ENCODE results near the gene MFAP5.

MFAP5 gene, protein sequence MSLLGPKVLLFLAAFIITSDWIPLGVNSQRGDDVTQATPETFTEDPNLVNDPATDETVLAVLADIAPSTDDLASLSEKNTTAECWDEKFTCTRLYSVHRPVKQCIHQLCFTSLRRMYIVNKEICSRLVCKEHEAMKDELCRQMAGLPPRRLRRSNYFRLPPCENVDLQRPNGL

DNA sequence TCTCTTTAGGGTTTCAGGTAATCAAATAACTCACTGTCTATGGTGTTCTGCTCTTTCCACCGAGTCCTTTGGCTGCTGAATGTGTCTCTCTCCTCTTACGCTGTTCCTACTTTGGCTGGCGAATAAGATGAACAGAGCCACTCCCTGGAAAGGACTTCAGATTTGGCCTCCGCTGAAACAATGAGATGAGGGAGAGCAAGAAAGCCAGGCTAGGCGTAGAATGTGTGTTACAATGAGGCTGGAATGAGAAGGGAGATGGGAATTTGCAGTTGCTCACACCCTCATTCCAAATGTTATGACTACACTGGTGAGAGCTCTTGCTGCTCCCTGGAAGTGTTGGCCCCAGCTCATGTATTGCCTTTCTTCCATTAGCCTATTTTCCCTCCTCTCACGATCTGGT lies at the start of gene MFAP5:
MFAP5 (minus strand) TSS at position 234 of the 400 bp plus-strand sequence. CDS start 722 bp downstream, outside the sequence.
- DNase-seq, result no peak

DNA sequence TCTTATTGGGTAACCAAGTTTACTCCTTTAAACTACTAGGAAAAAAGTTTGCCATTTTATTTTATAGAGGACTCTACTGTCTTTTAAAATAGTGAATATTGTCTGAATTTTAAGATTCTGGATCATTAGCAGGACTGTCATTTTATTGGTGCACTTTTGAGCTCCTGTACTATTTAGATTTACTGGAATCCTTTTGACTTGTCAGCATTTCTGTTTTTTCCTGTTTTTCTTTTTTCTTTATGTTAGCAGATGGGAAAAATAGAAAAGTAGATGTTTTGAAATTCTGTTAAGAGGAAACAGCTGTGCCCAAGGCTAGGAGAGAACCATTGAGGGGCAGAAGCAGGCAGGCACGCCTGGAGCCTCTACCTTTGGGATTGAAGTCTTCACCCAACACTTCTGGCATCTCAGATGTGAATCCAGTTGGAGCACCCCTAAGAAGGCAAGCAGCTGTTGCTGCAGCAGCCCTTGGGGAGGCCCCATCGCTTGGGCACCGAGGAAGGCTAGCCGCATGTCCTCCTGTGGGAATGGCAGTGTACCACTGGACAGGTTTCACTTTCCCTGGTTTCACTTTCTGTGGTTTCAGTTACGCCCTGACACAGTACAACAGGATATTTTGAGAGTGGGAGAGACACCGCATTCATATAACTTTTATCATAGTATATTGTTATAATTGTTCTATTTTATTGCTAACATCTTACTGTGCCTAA lies 46.7 kb upstream of the MFAP5 start:
- peak; percentile 9 for DNase-seq

DNA sequence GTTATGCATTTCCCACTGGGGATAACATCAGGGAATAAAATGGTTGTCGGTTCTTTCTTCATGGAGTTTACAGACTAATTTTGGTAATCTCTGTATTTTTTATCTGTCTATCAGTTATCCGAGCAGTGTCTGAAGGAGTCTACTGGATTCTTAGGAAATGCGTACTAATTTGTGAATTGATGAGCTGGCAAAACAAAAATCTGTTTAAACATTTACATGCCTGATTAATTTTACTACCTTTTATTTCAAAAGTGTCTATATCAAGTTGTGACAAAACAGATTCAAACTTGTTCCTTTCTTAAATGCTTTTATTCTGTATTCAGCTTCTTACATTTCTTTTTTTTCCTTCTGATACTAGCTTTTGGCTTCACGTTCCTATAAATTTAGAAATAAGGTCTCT lies 39.5 kb upstream of the MFAP5 start:
- no peak for DNase-seq

DNA sequence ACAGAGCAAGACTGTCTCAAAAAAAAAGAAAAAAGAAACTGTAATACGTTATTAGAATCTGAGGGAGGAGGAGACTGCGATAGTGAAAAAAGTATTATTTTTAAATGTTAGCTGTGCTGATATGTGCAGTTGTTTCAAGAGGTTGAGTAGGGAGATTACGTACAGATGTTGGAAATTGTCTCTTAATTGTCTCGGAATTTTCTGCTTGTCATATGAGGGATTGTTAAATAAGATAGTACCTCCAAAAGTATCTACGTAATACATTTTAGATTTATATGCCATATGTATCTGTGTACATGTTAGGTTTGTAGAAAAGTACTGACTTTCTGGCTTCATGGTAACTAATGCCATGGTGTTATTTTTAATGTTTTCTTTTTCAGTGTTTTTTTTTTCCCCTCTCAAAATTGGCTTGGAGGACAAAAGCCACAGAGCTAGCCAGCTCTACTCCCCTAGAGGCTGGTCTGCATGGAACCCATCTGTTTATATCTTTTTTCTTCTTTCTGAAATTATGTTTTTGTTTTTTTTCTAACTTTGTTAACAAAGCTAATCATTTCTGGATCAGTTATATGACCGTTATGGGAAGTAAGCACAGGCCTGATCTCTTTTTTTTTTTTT lies 38.5 kb upstream of the MFAP5 start:
- no peak for DNase-seq

DNA sequence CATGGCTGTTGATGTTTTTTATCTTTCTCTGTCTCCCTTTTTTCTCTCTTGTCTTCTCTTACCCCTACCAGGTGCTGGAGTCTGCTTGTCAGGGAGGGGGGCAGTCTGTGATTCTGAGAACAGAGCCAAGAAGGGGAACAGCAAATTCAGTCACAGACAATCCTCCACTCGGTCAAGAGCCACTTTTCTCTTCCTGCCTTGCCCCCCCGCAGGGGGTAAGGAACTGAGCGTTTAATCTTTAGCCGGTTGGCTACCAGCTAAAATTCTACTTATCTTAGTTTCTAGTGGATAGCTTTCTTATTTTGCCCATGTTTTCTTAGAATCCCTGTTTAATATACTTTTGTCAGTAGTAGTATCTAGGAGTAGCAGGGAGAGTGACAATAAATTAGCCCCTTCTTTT lies 37.1 kb upstream of the MFAP5 start:
- DNase-seq, result no peak

DNA sequence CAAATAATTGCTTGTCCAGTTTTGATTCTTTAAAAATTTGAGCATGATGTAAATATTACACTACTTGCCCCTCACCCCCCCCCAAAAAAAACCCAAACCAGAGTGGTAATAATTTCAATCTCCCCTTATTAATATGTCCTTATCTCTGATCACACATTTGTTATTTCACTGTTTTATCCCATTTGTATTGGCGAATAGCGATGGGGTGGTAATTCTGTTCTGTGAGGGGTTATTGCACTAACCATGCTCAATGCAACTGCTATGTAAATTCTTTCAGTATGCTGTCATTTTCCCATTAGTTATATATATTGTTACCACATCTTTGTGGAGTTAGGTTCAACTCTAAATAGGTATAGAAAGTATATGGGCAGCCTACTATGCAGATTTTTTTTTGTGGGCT lies 36.3 kb upstream of the MFAP5 start:
- DNase-seq, result no peak

DNA sequence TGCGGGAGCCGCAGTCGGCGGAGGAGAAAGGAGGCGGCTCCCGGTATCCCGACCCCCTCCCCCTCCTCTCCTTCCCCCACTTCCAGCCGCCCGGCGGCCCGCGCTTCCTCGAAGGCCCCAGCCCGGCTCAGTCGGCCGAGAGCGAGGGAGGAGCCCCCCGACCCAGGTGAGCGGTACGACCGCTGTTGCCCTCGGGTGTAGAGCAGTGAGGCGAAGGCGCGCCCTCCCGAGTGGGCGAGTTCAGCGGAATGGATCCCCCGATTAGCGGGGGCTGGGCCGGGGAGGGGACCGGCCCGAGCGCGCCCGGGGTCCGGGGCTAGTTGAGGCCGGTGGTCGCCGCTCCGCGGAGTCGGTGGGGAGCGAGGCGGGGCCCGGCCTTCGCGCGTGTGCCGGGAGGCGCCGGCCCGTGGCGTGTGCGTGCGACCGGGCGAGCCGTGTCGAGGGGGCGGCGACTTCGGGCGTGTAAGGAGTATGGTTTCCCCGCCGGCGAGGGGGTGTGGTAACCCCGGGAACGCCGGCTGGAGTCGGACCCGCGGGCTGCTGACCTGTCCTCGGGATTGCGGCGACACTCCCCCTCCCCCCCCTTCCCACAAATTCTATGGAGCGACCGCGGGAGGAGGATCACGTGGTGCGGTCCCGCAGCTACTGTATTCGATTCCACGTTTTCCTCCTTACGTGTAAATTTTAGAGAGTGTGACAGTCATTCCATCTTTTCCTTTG lies 35.7 kb upstream of the MFAP5 start:
- DNase-seq, result no peak

DNA sequence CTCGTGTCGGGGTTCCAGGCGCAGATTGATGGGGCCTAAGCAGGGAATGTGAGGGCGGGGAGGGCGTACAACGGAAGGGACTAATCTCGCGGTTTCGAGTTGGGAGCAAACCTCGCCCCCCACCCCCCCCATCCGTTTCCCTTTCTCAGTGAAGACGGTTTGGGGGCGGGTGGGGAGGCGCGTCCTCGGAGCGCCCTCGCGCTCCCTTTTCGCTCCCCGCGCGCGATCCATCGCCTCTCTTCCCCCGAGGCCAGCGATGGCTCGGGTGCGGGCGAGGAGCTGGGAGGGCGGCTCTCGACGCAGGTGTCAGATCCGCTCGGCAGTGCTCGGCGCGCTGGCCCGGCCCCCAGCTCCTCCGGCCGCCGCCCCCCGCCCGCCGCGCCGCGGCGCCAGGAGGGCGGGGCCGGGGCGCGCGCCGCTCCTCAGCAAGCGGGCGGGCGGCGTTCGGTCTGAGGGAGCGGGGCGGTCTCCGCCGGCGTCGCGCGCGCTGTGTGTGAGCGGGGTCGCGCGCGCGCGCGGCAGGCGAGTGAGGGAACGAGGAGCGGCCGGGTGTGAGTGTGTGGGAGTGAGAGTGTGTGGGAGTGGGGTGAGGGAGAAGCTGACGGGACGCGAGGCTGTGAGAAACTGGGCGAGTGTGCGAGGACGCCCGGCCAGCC lies 35.0 kb upstream of the MFAP5 start, which contains the start of gene RIMKLB:
RIMKLB (plus strand) TSS at position 516 of the 656 bp plus-strand sequence. CDS start 15,876 bp downstream, outside the sequence.
- DNase-seq, result peak; percentile 43

DNA sequence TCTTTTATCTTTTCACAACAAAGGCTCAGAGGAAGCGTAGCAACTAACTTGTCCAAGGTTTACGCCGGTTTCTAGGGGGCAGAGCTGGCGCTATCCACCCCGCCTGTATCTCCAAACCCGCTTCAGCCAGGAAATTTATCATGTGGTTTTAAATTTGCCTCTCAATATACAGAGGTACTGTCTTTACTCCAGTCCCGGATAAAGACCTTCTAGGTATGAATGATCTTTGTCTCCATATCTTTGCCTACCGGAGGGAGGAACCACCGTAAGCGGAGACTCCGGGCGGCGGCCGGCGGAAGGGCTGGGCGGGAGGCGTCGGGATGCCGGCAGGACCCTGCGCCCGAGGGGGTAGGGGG lies 34.5 kb upstream of the MFAP5 start:
- no peak for DNase-seq

DNA sequence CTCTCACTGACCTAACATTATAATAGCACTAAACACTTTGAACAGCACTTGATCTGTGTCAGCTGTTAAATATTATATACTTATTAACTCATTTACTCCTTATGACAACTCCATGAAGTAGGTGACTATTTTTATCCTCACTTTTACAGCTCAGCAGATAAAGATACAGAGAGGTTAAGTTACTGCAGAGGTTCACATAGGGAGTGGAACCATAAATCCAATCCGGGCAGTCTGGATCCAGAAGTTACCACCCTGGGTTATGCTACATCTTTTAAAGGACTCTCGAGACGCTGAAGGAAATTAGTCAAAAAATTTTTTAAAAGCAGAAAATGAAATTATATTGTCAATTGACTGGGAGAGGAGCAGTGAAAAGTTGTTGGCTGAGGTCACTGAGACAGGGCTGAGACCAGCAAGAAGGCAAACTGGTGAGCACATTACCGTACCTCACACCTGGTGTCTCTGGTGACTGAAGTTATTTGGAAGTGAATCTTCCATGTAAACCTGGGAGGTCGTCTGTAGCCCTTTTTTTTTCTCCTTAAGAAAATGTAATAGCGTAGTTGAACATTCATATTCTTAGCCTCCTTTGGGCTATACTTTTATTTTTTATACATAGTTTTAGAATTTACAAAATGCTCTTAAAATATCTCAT lies 33.9 kb upstream of the MFAP5 start:
- DNase-seq, result no peak

DNA sequence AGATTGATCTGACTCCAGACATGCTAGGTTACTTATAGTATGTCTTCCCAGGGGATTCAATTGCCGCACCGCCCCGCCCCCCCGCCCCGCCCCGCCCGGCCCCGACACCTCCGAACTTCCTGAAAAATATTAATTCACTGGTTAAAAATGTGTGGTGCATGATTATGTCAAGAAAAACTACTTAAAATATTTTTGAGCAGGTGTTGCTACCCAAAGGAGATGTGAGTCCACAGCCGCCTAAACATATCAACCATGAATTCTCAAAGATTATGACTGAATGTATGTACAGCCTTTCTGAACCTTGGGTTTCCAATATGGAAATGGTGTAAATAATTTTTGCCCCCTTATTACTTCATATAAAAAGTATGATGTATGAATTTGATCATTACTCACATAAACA lies 32.5 kb upstream of the MFAP5 start:
- DNase-seq, result no peak

DNA sequence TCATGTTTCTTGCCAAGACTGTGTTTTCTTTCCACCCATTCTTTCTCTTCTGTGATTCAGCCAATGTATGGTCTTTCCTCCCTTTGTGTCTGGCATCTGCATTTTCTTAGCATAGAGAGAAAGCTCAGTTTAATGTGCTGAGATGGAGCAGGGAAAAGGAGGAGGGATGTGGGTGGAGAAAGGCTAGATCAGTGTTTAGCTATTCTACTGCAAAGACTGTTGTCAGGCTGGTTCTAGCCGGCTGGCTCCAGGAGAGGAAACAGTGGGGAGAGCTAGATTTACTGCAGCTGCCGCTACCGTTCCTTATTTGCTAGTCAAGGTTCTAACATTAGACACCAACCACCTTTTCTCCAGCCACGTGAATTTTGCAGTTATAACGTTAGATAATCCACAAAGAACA lies 29.9 kb upstream of the MFAP5 start:
- DNase-seq, result peak; percentile 77

DNA sequence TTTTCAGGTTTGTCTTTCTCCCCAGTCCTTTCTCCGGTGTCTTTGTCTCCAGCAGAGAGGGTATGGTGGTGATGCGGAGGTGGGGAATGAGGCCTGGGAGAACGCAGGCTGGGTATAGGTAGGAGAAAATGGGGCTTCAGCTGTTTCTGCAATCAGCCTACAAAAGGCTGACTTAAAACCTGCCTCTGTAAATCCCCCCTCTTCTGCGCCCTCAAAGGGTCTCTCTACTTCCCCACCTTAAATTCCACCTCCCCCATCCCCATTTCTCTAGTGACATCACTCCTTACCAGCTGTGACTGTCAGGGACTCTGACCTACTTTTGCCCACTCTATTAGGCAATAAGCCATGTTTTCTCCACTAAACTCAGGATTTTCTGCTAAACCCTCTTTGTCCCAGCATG lies 27.1 kb upstream of the MFAP5 start:
- DNase-seq, result no peak

DNA sequence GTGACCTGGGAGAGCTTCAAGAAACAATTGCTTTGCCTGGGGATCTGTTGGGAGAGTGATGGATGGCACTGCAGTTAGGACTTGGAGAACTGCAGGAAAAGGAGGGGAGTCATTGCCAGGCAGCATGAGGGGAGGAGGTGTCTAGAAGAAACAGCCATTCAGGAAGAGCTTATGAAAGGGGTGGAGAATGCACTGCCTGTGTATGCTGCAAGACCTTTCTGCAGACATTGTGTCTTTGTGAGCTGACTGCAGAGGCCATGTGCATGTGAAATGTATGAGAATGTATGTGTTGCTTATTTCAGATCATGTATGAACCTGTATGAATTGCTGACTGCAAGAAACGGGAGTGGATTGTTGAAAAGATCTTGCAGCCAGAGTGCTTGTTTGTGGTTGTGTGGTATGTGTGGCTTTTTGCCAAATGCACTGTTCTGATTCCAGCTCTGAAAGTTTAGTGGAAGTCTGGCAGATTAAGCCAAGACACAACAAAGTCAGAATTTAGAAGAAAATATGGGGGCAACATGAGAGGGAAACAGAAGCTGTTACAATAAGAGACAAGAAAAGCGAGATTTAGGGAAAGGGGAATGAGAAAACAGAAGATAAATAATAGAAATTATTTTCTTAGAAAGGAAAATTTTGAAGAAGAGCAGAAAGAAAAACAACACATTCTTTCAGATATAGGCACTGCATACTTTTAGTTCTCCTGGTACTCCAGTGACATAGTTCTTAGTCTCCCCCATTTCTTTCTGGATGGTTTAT lies 25.4 kb upstream of the MFAP5 start:
- peak; percentile 83 for DNase-seq

DNA sequence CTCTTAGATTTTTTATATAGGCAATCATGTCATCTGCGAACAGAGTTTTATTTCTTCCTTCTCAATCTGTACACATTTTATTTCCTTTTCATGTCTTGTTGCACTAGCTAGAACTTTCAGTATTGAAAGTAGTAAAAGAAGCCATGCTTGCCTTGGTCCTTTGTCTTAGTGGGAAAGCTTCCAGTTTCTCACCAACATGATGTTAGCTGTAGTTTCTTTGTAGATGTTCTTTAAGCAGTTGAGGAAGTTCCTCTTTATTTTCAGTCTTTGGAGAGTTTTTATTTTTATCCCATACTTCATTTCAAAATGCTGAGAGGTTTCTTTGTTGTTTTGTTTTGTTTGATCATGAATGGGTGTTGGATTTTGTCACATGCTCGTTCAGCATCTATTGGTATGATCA lies 22.4 kb upstream of the MFAP5 start:
- no peak for DNase-seq

DNA sequence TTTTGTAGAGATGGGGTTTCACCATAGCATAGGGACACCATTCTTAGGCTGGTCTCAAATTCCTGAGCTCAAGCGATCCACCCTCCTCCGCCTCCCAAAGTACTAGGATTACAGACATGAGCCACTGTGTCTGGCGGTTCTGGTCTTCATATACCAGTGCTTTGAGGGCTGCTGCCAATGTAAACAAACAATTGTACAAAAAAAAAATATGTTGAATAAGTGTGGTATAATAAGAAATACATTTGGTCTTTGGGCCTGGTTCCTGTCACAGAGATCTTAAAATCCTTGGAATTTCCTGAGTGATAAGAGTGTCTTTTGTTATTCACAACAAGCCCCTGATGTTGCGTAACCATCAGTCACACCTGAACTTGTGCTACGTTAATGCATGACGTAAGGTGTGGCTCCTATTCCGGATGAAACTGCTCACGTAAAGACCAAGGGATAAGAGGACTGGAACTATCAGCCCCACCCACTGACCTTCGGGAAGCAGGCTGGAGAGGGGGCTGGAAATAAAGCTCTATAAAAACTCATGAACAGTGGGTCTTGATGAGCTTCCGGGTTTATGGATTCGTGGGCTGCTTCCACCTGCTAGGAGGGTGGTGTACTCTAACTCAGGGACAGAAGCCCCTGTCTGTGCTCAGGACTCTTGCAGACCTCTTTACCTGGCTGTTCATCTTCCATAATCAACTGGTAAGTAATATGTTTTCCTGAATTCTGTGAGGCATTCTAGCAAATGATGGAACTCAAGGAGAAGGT lies 18.7 kb upstream of the MFAP5 start:
- no peak for DNase-seq

DNA sequence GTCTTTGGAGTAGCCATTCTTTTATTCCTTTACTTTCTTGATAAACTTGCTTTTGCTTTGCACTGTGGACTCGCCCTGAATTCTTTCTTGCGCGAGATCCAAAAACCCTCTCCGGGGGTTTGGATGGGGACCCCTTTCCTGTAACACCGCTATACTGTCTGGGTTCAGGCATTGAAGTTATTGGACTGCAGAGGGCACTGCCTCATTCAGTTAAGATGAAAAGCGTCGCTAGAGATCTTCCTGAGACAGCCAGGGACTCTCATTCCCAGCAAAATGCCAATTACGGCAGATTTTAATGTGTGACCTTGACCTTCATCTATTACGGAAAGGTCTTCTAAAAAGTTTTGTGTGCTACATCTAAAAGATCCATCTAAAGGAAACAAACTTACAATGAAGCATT lies 17.9 kb upstream of the MFAP5 start:
- DNase-seq, result no peak

DNA sequence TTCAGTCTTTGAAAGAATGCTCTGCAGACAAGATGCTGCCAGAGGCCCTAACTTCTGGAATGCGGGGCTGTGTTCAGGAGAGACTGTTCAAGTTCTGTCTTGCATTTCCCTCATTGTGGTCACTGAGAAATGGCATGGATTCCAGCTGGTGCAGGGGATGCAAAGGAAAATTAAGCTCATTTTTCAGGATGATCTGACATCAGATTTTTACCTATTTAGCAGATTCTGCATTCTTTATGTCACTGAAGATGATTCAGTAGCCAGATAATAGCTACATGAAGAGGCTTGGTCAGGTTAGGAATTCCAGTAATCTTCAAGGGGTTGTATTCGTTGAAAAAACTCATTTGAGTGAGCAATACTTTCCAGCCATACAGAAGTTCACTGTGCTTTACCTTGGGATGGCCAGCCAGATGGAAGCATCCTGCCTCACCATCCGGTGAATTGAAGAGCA lies 16.1 kb upstream of the MFAP5 start:
- DNase-seq, result no peak

DNA sequence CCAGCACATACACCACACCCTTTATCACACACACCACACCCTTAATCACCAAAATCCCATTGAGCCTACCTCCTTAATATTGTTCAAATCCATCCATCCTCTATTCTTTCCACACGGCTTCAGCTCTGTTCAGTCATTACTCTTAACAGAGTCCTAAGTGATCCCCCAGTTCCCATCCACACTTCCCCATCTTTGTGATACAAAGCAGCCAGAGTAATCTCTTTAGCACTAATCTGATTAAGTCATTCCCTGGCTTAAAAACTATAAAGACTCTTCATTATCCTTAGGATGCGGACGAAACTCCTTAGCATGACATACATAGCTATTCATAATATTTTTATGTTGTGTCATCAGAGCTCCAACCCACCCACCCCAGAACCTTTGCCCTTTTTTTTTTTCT lies 14.7 kb upstream of the MFAP5 start:
- no peak for DNase-seq

DNA sequence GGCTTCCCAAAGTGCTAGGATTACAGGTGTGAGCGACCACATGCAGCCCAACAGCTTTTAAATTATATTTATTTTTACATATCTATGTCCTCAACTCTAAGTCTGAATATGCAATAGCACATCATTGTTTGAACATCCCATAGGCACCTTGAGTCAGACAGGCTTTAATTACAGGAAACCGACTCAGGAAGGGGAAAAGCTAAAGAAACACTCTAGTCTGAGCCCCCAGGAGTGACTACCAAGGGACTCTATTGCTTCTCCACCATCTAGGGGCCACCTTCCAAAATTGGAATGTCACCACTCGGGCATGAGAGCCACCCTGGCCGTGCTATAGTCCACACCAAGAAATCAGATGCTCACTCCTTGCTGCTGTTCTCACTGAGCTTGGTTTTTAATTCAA lies 14.0 kb upstream of the MFAP5 start:
- no peak for DNase-seq

DNA sequence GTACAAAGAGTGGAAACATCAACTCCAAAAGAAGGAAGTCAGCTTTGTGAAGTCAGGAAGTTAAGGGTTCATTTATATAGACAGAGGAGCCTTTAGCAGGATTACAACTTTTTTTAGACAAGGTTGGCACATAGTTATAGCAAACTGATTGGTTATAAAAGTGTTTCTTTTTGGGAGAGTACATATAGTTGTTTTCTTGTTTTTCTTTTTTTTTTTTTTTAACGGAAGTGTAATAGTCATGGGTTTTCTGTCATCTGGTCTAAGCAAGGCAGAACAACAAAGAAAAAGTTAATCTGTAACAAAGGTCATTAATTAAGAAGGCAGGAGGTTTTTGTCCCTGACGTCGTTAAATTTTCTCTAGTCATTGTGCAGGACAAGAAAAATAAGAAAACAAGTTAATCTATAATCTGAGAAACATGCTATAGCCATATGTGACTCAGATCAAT lies 13.0 kb upstream of the MFAP5 start:
- DNase-seq, result no peak

Measured in DMS79 (cell line).